Measurements from ENCODE around the gene AP2B1.

DNA sequence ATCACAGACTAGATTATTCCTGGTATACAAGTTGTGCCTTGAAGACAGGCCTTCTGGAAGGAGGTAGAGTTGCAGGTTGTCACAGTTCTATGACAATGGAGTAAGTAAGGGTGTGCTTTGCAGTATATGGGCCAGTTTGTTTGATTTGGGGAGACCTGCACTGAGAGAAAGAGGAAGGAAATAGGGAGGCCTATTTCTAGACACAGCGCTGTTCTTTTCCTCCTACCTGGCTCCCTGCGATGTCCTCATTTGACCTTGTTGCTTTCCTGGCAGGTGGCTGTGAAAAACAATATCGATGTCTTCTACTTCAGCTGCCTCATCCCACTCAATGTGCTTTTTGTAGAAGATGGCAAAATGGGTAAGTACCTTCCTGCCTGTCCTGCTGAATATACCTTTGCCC is 121.8 kb downstream of the AP2B1 start:
- TF ChIP-seq, protein P1, sequence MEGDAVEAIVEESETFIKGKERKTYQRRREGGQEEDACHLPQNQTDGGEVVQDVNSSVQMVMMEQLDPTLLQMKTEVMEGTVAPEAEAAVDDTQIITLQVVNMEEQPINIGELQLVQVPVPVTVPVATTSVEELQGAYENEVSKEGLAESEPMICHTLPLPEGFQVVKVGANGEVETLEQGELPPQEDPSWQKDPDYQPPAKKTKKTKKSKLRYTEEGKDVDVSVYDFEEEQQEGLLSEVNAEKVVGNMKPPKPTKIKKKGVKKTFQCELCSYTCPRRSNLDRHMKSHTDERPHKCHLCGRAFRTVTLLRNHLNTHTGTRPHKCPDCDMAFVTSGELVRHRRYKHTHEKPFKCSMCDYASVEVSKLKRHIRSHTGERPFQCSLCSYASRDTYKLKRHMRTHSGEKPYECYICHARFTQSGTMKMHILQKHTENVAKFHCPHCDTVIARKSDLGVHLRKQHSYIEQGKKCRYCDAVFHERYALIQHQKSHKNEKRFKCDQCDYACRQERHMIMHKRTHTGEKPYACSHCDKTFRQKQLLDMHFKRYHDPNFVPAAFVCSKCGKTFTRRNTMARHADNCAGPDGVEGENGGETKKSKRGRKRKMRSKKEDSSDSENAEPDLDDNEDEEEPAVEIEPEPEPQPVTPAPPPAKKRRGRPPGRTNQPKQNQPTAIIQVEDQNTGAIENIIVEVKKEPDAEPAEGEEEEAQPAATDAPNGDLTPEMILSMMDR (IDR thresholded peaks at IDR 0.05), result no peak
- TF ChIP-seq POLR2AphosphoS5 (IDR thresholded peaks at IDR 0.05) (no peak), POLR2A (IDR thresholded peaks at IDR 0.05) (no peak), EP300 (IDR thresholded peaks at IDR 0.05) (no peak)

Measured in sigmoid colon (tissue), 4 donors.